WTC11 (cell line): ENCODE results near the gene CASP2. TPM values are rescaled to one million over a fixed set of nuclear protein-coding genes. Genes with fewer than 3 reads are reported as not detected.

ENCODE experiments used
- ATAC-seq: fragments of 200-7000 bp; cut with Tn5 transposase; 2 replicates; pipeline ENCODE4 v1.10.0; 2021; ENCODE audit warnings: mild to moderate bottlenecking, moderate library complexity
- CTCF ChIA-PET: fragments of 300-600 bp; sonication (Branson Sonifier 250); formaldehyde crosslinking; loops from one replicate; lab custom pipeline; 2021; ENCODE audit warnings: antibody characterized with exemption; lab: Charles Lee
- POLR2A ChIA-PET: fragments of 350-600 bp; sonication (Branson Sonifier 250); formaldehyde crosslinking; loops from one replicate; lab custom pipeline; 2021; ENCODE audit warnings: antibody characterized with exemption; lab: Charles Lee
- DNase-seq: peaks from one replicate; pipeline ENCODE4 v3.0.0; 2021; ENCODE audit warnings: low spot score
- H3K27ac Mint-ChIP-seq: 2 replicates; pipeline ENCODE4 v1.8.0; 2021; ENCODE audit warnings: mixed read lengths
- H3K27me3 Mint-ChIP-seq: 2 replicates; pipeline ENCODE4 v1.8.0; 2021; ENCODE audit warnings: low read depth, mild to moderate bottlenecking, moderate library complexity, mixed read lengths
- H3K36me3 Mint-ChIP-seq: 2 replicates; pipeline ENCODE4 v1.8.0; 2021; ENCODE audit warnings: mixed read lengths
- H3K4me1 Mint-ChIP-seq: 2 replicates; pipeline ENCODE4 v1.8.0; 2022; ENCODE audit warnings: mixed read lengths
- H3K4me3 Mint-ChIP-seq: 2 replicates; pipeline ENCODE4 v1.8.0; 2021; ENCODE audit warnings: mild to moderate bottlenecking, moderate library complexity, mixed read lengths
- H3K9me3 Mint-ChIP-seq: 2 replicates; pipeline ENCODE4 v1.8.0; 2021; ENCODE audit warnings: mixed read lengths
- ARID4B ChIP-seq: sonication (generic); formaldehyde crosslinking; IDR thresholded peaks from 2 replicates; pipeline ENCODE4 v1.8.0; 2023; ENCODE audit warnings: missing genetic modification reagents, mild to moderate bottlenecking, borderline replicate concordance
- CTCF ChIP-seq: fragments of 200-600 bp; IDR thresholded peaks from 2 replicates; pipeline ENCODE4 v1.8.0; 2022; ENCODE audit warnings: antibody characterized with exemption
- E2F5 ChIP-seq: sonication (generic); formaldehyde crosslinking; IDR thresholded peaks from 2 replicates; pipeline ENCODE4 v1.8.1; 2022; ENCODE audit warnings: mild to moderate bottlenecking, moderate library complexity, missing genetic modification reagents
- FOXK1 ChIP-seq: sonication (generic); formaldehyde crosslinking; IDR thresholded peaks from 2 replicates; pipeline ENCODE4 v1.8.0; 2022; ENCODE audit warnings: mild to moderate bottlenecking, moderate library complexity, missing genetic modification reagents
- GRHL2 ChIP-seq: fragments of 250-450 bp; sonication (Bioruptor Pico); IDR thresholded peaks from 2 replicates; pipeline ENCODE4 v1.8.0; 2022; ENCODE audit warnings: mild to moderate bottlenecking, moderate library complexity; ENCODE audit not compliant: insufficient replicate concordance, severe bottlenecking
- IRF2 ChIP-seq: sonication (generic); formaldehyde crosslinking; IDR thresholded peaks from 2 replicates; pipeline ENCODE4 v1.8.0; 2022; ENCODE audit warnings: low read depth, missing genetic modification reagents, borderline replicate concordance
- KAT7 ChIP-seq: sonication (generic); formaldehyde crosslinking; IDR thresholded peaks from 2 replicates; pipeline ENCODE4 v1.8.1; 2023; ENCODE audit warnings: missing genetic modification reagents, mild to moderate bottlenecking, borderline replicate concordance
- MAX ChIP-seq: sonication (generic); formaldehyde crosslinking; IDR thresholded peaks from 2 replicates; pipeline ENCODE4 v1.8.0; 2022; ENCODE audit warnings: mild to moderate bottlenecking, missing genetic modification reagents
- MLX ChIP-seq: sonication (generic); formaldehyde crosslinking; IDR thresholded peaks from 2 replicates; pipeline ENCODE4 v1.8.1; 2023; ENCODE audit warnings: mild to moderate bottlenecking, missing genetic modification reagents, moderate library complexity
- MXD4 ChIP-seq: fragments of 250-450 bp; sonication (Bioruptor Pico); IDR thresholded peaks from 2 replicates; pipeline ENCODE4 v1.8.0; 2021; ENCODE audit warnings: mild to moderate bottlenecking, moderate library complexity, borderline replicate concordance
- NR1H2 ChIP-seq: sonication (generic); formaldehyde crosslinking; IDR thresholded peaks from 2 replicates; pipeline ENCODE4 v1.9.0; 2021; ENCODE audit warnings: mild to moderate bottlenecking, moderate library complexity, missing genetic modification reagents
- NR3C1 ChIP-seq: sonication (generic); formaldehyde crosslinking; conservative IDR thresholded peaks from 2 replicates; pipeline ENCODE4 v1.8.1; 2023; ENCODE audit warnings: low read depth, mild to moderate bottlenecking, missing genetic modification reagents
- PRRX2 ChIP-seq: fragments of 250-450 bp; sonication (Bioruptor Pico); IDR thresholded peaks from 2 replicates; pipeline ENCODE4 v1.8.0; 2021; ENCODE audit warnings: mild to moderate bottlenecking
- SP1 ChIP-seq: sonication (generic); formaldehyde crosslinking; conservative IDR thresholded peaks from 2 replicates; pipeline ENCODE4 v1.8.1; 2022; ENCODE audit warnings: missing genetic modification reagents
- TEAD1 ChIP-seq: sonication (generic); formaldehyde crosslinking; IDR thresholded peaks from 2 replicates; pipeline ENCODE4 v1.8.0; 2022; ENCODE audit warnings: mild to moderate bottlenecking, missing genetic modification reagents
- TEAD4 ChIP-seq: sonication (generic); formaldehyde crosslinking; IDR thresholded peaks from 2 replicates; pipeline ENCODE4 v1.8.0; 2022; ENCODE audit warnings: mild to moderate bottlenecking, missing genetic modification reagents
- ZNF232 ChIP-seq: sonication (generic); formaldehyde crosslinking; IDR thresholded peaks from 2 replicates; pipeline ENCODE4 v1.8.0; 2022; ENCODE audit warnings: mild to moderate bottlenecking, missing genetic modification reagents
- ZNF263 ChIP-seq: sonication (generic); formaldehyde crosslinking; IDR thresholded peaks from 2 replicates; pipeline ENCODE4 v1.8.1; 2022; ENCODE audit warnings: low read depth, mild to moderate bottlenecking, moderate library complexity, missing genetic modification reagents
- ZNF317 ChIP-seq: sonication (generic); formaldehyde crosslinking; IDR thresholded peaks from 2 replicates; pipeline ENCODE4 v1.8.1; 2023; ENCODE audit warnings: low read depth, mild to moderate bottlenecking, moderate library complexity, missing genetic modification reagents, borderline replicate concordance
- ZNF512 ChIP-seq: sonication (generic); formaldehyde crosslinking; IDR thresholded peaks from 2 replicates; pipeline ENCODE4 v1.8.1; 2022; ENCODE audit warnings: missing genetic modification reagents, borderline replicate concordance
- total RNA-seq: library from RNA; stranded (reverse); gene quantifications from 3 replicates; pipeline ENCODE4 v1.2.3, GENCODE V29; 2021

CASP2 gene
- total RNA-seq, 1 experiment from 2014 or later: 35.4 TPM

- TF ChIP-seq FOXK1 (CRISPR knock-in tag) (no peak), SP1 (no peak), ARID4B (CRISPR knock-in tag) (no peak), ZNF232 (no peak), ZNF263 (CRISPR knock-in tag) (no peak), TEAD1 (no peak), ZNF317 (no peak), IRF2 (CRISPR knock-in tag) (no peak), CTCF (no peak)
Observed at GRCh38 chr7:143351574-143351973, 63.4 kb downstream of the CASP2 start (continued).

GRCh38 chr7:143352531-143353002 lies 64.4 kb downstream of the CASP2 start:
- peak; percentile 20 for ATAC-seq
- H3K27ac Mint-ChIP-seq: no peak overlapping the region
- TF ChIP-seq TEAD4 (CRISPR knock-in tag): no peak
- H3K4me1 Mint-ChIP-seq: peaks cover 20% of the 10 kb centered on the region
- peaks cover 2% of the 10 kb centered on the region; the same call in 1 of the 2 replicates for H3K27me3 Mint-ChIP-seq
- peaks cover 14% of the 10 kb centered on the region for H3K36me3 Mint-ChIP-seq
- CTCF ChIA-PET: interaction anchor here (1.1 kb wide), 1 partner anchor 28 kb away, joined by 4 read pairs; no protein-coding TSS in a partner anchor
- no peaks in the 10 kb centered on the region for H3K9me3 Mint-ChIP-seq
- POLR2A ChIA-PET: no interaction called here
- no peak overlapping the region for H3K4me3 Mint-ChIP-seq
- no peak for DNase-seq

- no peak for TF ChIP-seq ZNF263 (CRISPR knock-in tag)
- no peak for TF ChIP-seq NR3C1 (CRISPR knock-in tag)
- TF ChIP-seq ZNF512: no peak
- H3K27me3 Mint-ChIP-seq: no peaks in the 10 kb centered on the region; the same call in 1 of the 2 replicates
Observed at GRCh38 chr7:143354376-143354775, 66.2 kb downstream of the CASP2 start.

GRCh38 chr7:143354965-143355364 lies 66.8 kb downstream of the CASP2 start:
- H3K27ac Mint-ChIP-seq: no peak overlapping the region; the same call in 1 of the 2 replicates
- H3K4me1 Mint-ChIP-seq: peaks cover 20% of the 10 kb centered on the region
- no peak overlapping the region for H3K4me3 Mint-ChIP-seq
- H3K9me3 Mint-ChIP-seq: no peaks in the 10 kb centered on the region
- DNase-seq (no peak), ATAC-seq (peak; percentile 37)
- ChIA-PET POLR2A (interaction anchor here (1.0 to 1.1 kb wide), 2 partner anchors 9 to 25 kb away, joined by 3 read pairs; no protein-coding TSS in a partner anchor), CTCF (interaction anchor here (0.8 to 2.5 kb wide), 8 partner anchors 9 to 115 kb away, joined by 3 to 30 read pairs (median 4); partner anchors contain the start of genes CLCN1 and EPHA1)
- H3K36me3 Mint-ChIP-seq: peaks cover 28% of the 10 kb centered on the region
- no peaks in the 10 kb centered on the region; the same call in 1 of the 2 replicates for H3K27me3 Mint-ChIP-seq
- TF ChIP-seq NR1H2 (CRISPR knock-in tag) (no peak), PRRX2 (no peak), GRHL2 (CRISPR knock-in tag) (no peak), SP1 (no peak), KAT7 (no peak), MLX (no peak), E2F5 (CRISPR knock-in tag) (no peak), MAX (CRISPR knock-in tag) (no peak), MXD4 (CRISPR knock-in tag) (no peak)

More at GRCh38 chr7:143354376-143354775, 66.2 kb downstream of the CASP2 start:
- Mint-ChIP-seq H3K4me1 (peaks cover 20% of the 10 kb centered on the region), H3K4me3 (no peak overlapping the region), H3K36me3 (peaks cover 26% of the 10 kb centered on the region), H3K9me3 (no peaks in the 10 kb centered on the region), H3K27ac (no peak overlapping the region)
- ATAC-seq (no peak), DNase-seq (no peak)
- CTCF ChIA-PET: interaction anchor here (0.6 to 0.7 kb wide), 2 partner anchors 19 to 28 kb away, joined by 3 to 8 read pairs; no protein-coding TSS in a partner anchor
- POLR2A ChIA-PET: no interaction called here
